ENCODE measurements around the gene CDH13. TPM values are rescaled to one million over a fixed set of nuclear protein-coding genes. Genes with fewer than 3 reads are reported as not detected.

The CDH13 gene
- total and polyA plus RNA-seq, 2 of the 8 experiments (the other 6 are each of a cell fraction or from before 2014, with no cell fraction given): 2.3 to 2.4 TPM

- TF ChIP-seq E2F6 (IDR thresholded peaks at IDR 0.05): no peak
- TF ChIP-seq GTF2F1 (IDR thresholded peaks at IDR 0.05; ENCODE audit: borderline replicate concordance, low read depth, low read length): no peak
- no peak for TF ChIP-seq CBX5 (IDR thresholded peaks at IDR 0.05; ENCODE audit: low read depth, low read length)
- TF ChIP-seq SP1 (IDR thresholded peaks at IDR 0.05; ENCODE audit: low read depth, low read length): no peak
- TF ChIP-seq RFX5 (IDR thresholded peaks at IDR 0.05; ENCODE audit: borderline replicate concordance, low read depth, low read length): no peak
- no peak for TF ChIP-seq JUND (IDR thresholded peaks at IDR 0.05; ENCODE audit: low read length)
These were observed 180.5 kb downstream of the CDH13 start (continued) for GRCh38 chr16:82807311-82807710.
